ENCODE data around the gene BCAN. TPM values are rescaled to one million over a fixed set of nuclear protein-coding genes. Genes with fewer than 3 reads are reported as not detected.

BCAN gene
- total RNA-seq, 1 experiment from 2014 or later: 0.37 TPM

DNA sequence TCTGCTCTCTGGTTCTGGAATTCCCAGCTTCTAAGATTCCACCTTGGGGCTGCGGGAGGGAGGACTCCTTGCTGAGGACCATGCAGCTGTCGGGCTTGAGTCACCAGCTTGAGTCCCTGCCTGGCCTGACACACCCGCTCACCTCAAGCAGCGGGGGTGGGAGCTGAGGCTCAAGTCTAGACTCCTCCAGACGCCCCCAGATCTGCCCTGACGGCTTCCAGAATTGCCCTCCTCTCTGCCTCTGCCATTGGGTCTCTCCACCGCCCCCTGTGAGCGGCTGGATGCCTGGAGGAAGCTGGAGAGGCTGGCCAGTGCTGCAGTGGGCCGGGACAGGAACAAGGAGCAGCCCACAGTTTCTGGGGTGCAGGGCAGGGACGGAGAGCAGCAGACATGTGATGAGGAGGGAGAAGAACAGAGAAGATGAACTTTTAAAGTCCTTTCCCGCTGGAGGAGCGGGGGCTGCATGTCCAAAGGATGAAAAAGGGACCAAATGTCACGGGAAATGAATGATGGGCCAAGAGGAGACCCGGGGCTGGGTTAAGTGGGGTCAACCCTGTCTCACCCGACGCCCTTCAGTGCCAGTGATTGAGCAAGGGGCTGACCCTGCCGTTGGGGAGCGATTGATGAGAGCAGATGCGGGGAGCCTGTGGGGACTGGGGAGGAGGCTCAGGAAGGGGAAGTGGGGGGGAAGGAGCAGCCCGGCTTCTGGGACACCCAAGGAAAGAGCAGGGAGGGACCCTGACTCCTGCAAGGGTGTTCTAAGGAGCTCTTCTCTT is 49.9 kb downstream of the BCAN start:
- ChIA-PET POLR2A (interaction anchor here (0.6 to 9.7 kb wide), 7 partner anchors 9 to 193 kb away, joined by 3 to 187 read pairs (median 7); partner anchors contain the start of genes CRABP2, ISG20L2 and METTL25B), CTCF (interaction anchor here (0.5 to 47.2 kb wide), 12 partner anchors 14 to 198 kb away, joined by 3 to 2415 read pairs (median 26); partner anchors contain the start of genes CRABP2, INSRR, ISG20L2 and METTL25B)
- H3K4me1 Mint-ChIP-seq (ENCODE audit: insufficient read depth, unreplicated experiment): peaks cover 26% of the 10 kb centered on the region
- DNase-seq (ENCODE audit: unreplicated experiment): peak; percentile 69
- intact Hi-C loops (cut with micrococcal nuclease): no loop called here
- TF ChIP-seq, protein P1, sequence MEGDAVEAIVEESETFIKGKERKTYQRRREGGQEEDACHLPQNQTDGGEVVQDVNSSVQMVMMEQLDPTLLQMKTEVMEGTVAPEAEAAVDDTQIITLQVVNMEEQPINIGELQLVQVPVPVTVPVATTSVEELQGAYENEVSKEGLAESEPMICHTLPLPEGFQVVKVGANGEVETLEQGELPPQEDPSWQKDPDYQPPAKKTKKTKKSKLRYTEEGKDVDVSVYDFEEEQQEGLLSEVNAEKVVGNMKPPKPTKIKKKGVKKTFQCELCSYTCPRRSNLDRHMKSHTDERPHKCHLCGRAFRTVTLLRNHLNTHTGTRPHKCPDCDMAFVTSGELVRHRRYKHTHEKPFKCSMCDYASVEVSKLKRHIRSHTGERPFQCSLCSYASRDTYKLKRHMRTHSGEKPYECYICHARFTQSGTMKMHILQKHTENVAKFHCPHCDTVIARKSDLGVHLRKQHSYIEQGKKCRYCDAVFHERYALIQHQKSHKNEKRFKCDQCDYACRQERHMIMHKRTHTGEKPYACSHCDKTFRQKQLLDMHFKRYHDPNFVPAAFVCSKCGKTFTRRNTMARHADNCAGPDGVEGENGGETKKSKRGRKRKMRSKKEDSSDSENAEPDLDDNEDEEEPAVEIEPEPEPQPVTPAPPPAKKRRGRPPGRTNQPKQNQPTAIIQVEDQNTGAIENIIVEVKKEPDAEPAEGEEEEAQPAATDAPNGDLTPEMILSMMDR (IDR thresholded peaks at IDR 0.05; ENCODE audit: unreplicated experiment): no peak
- H3K27me3 Mint-ChIP-seq (ENCODE audit: insufficient read depth, unreplicated experiment): peaks cover 44% of the 10 kb centered on the region
- H3K36me3 Mint-ChIP-seq (ENCODE audit: insufficient read depth, unreplicated experiment): no peaks in the 10 kb centered on the region
- H3K4me3 Mint-ChIP-seq (ENCODE audit: unreplicated experiment): no peak overlapping the region
- no peak overlapping the region for H3K27ac Mint-ChIP-seq (ENCODE audit: low read depth, unreplicated experiment)
- no TSS peak for BruUV-seq (replicated peaks)
- H3K9me3 Mint-ChIP-seq (ENCODE audit: unreplicated experiment): no peaks in the 10 kb centered on the region

GRCh38 chr1:156692441-156692924 is 50.6 kb downstream of the BCAN start:
- Mint-ChIP-seq H3K27me3 (ENCODE audit: insufficient read depth, unreplicated experiment) (peaks cover 51% of the 10 kb centered on the region), H3K27ac (ENCODE audit: low read depth, unreplicated experiment) (no peak overlapping the region), H3K4me1 (ENCODE audit: insufficient read depth, unreplicated experiment) (peaks cover 26% of the 10 kb centered on the region), H3K4me3 (ENCODE audit: unreplicated experiment) (no peak overlapping the region), H3K9me3 (ENCODE audit: unreplicated experiment) (no peaks in the 10 kb centered on the region), H3K36me3 (ENCODE audit: insufficient read depth, unreplicated experiment) (no peaks in the 10 kb centered on the region)
- BruUV-seq (replicated peaks): no TSS peak
- ChIA-PET POLR2A (interaction anchor here (0.6 to 9.7 kb wide), 4 partner anchors 8 to 108 kb away, joined by 3 to 187 read pairs (median 34); partner anchors contain the start of genes CRABP2, ISG20L2 and METTL25B), CTCF (interaction anchor here (0.6 to 47.2 kb wide), 7 partner anchors 15 to 167 kb away, joined by 3 to 2415 read pairs (median 43); partner anchors contain the start of genes CRABP2, INSRR, ISG20L2 and METTL25B)
- intact Hi-C loops (cut with micrococcal nuclease): no loop called here
- no peak for DNase-seq (ENCODE audit: unreplicated experiment)
- TF ChIP-seq, protein P1 (IDR thresholded peaks at IDR 0.05; ENCODE audit: unreplicated experiment): no peak

GRCh38 chr1:156692925-156693847 is 51.3 kb downstream of the BCAN start:
- intact Hi-C loops (cut with micrococcal nuclease): no loop called here
- Mint-ChIP-seq H3K4me3 (ENCODE audit: unreplicated experiment) (no peak overlapping the region), H3K4me1 (ENCODE audit: insufficient read depth, unreplicated experiment) (peaks cover 26% of the 10 kb centered on the region), H3K27me3 (ENCODE audit: insufficient read depth, unreplicated experiment) (peaks cover 52% of the 10 kb centered on the region), H3K9me3 (ENCODE audit: unreplicated experiment) (no peaks in the 10 kb centered on the region), H3K27ac (ENCODE audit: low read depth, unreplicated experiment) (peak overlapping the region; percentile 50), H3K36me3 (ENCODE audit: insufficient read depth, unreplicated experiment) (no peaks in the 10 kb centered on the region)
- TF ChIP-seq, protein P1 (IDR thresholded peaks at IDR 0.05; ENCODE audit: unreplicated experiment): no peak
- POLR2A ChIA-PET: interaction anchor here (0.6 to 9.7 kb wide), 3 partner anchors 34 to 193 kb away, joined by 3 to 187 read pairs (median 3); partner anchors contain the start of genes ISG20L2 and METTL25B
- DNase-seq (ENCODE audit: unreplicated experiment): peak; percentile 55
- BruUV-seq (replicated peaks): no TSS peak
- CTCF ChIA-PET: interaction anchor here (0.5 to 47.2 kb wide), 8 partner anchors 2 to 167 kb away, joined by 3 to 2415 read pairs (median 98); partner anchors contain the start of genes CRABP2, ISG20L2, METTL25B and NES
